AG10803 (cell line): ENCODE measurements around the gene EMX1.
"Not testable (repeated sequence)": the region's sequence is repeated elsewhere in the genome, so short reads cannot be mapped to it uniquely, and the experiment has no call there.

Source experiments
- DNase-seq: peaks from one replicate; pipeline ENCODE4 v3.0.0; 2010; ENCODE audit warnings: low read depth
- H3K4me3 ChIP-seq: 2 replicates; pipeline ENCODE4 v1.5.1; 2011; ENCODE audit warnings: mild to moderate bottlenecking, low read length, control low read depth
- TF ChIP-seq, protein P1 (sequence below): conservative IDR thresholded peaks from 2 replicates; pipeline ENCODE4 v1.5.1; 2011; ENCODE audit warnings: mild to moderate bottlenecking, low read length, control low read depth, inconsistent platforms

Gene EMX1

DNA sequence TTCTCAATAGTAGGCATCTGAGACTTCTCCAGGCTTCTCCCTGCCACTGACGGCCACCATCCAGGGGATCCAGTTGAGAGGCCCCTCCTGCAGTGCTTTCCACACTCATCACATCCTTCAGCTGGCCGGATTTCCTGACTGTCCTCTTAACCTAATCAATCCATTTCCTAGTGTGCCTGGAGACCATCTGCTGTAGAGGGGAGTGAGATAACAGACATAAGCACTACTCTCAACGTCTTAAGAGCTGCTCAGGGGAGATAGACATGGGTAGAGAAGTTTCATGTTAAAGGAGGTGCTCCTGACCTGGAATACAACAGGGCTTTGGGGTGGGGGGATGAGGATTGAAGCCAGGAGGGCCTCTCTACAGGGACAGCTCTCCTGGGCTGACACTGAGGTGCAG, 15.9 kb upstream of the EMX1 start:
- DNase-seq, result no peak
- no peak overlapping the region for H3K4me3 ChIP-seq
- TF ChIP-seq, protein P1, sequence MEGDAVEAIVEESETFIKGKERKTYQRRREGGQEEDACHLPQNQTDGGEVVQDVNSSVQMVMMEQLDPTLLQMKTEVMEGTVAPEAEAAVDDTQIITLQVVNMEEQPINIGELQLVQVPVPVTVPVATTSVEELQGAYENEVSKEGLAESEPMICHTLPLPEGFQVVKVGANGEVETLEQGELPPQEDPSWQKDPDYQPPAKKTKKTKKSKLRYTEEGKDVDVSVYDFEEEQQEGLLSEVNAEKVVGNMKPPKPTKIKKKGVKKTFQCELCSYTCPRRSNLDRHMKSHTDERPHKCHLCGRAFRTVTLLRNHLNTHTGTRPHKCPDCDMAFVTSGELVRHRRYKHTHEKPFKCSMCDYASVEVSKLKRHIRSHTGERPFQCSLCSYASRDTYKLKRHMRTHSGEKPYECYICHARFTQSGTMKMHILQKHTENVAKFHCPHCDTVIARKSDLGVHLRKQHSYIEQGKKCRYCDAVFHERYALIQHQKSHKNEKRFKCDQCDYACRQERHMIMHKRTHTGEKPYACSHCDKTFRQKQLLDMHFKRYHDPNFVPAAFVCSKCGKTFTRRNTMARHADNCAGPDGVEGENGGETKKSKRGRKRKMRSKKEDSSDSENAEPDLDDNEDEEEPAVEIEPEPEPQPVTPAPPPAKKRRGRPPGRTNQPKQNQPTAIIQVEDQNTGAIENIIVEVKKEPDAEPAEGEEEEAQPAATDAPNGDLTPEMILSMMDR, result no peak

DNA sequence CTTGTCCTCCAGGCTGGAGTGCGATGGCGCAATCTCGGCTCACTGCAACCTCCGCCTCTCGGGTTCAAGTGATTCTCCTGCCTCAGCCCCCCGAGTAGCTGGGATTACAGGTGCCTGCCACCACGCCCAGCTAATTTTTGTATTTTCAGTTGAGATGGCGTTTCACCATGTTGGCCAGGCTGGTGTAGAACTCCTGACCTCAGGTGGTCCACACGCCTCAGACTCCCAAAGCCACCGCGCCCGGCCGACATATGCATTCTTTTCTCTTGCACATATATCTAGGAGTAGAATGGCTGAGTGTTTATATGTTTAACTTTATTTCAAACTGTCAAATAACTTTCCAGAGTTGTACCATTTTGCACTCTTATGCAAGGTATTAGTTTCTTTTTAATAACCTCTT, 9.9 kb upstream of the EMX1 start:
- not testable (repeated sequence) for DNase-seq, H3K4me3 ChIP-seq

DNA sequence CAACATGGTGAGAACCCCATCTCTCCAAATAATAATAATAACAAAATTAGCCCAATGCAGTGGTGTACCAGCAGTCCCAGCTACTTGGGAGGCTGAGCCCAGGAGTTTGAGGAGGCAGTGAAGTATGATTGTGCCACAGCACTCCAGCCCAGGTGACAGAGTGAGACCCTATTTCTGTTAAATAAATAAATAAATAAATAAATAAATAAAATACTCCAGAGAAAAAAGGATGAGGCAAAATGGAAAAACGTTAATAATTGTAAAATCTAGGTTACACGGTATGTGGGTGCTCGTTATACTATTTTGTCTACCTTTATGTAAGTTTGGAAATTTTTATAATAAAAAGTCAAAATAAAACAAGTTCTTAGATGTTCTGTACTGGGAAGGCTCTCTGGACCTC, 8.6 kb upstream of the EMX1 start:
- H3K4me3 ChIP-seq, result no peak overlapping the region
- TF ChIP-seq, protein P1, result no peak
- no peak for DNase-seq

DNA sequence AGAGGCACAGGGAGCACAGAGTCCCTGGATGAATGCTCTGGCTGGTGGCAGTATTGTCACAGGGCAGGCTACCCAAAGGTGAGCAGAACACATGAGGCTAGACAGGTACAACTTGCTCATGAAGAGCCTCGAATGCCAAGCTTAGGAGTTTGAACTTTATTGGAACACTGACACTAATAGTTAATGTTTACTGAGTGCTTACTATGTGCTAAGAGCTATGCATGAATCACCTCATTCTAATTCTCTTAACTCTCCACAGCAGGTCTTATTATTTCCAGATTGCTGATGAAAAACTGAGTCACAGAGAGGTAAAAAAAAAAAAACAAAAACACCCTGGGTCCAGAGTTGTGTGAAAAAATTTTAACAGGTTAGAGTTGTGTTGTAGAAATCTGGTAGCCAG, 6.1 kb upstream of the EMX1 start:
- TF ChIP-seq, protein P1, result no peak
- DNase-seq, result peak; percentile 26
- no peak overlapping the region for H3K4me3 ChIP-seq

DNA sequence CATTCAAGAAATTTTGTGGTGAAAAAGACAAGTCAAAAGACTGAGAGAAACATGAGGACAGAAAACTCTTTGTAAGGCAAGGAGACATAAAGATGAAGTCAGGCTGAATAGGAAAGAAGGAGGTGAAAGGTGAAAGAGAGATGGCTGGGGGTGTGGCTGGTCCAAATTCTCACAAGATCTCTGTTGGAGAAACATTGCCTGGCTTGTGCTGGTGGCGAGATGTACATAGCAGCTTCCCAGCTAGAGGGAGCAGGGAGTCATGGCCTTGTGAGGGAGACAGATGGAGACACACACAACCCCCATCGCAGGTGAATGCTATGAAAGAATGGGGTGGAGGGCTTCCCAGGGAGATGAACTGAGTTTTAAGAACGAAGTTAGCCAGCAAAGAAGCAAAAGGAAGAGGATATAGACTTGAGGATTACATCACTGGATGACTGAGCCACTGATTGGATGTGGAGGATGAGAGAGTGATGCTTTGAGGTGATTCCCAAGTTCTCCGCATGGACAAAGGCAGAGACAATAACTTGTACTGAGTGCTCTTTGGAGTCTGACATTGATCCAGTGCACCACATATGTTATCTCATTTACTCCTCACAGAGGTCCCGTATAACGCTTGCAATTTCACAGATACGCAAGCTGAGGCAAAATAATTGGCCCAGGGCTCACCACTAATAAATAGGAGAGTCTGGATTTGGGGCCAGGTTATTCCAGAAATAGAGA, 3.7 kb upstream of the EMX1 start:
- no peak for DNase-seq
- TF ChIP-seq, protein P1, result peak; percentile 12; the same call in 1 of the 2 replicates
- H3K4me3 ChIP-seq, result no peak overlapping the region

DNA sequence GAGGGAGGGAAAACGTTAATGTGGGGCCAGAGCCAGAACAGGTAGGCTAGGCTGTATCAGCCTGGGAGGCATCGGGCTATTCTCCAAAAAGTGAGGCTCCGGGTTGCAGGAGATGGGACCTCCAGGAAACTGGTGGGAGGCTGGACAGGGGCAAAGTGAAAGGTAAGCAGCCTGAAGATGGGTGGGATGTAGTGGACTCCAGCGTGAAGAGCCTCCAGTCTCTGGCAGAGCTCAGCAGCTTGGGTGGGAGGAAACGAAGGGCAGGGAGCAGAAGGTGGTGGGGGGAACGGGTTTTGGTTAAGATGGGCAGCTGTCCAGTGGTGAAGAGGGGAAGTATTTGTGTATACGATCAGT, 3.1 kb upstream of the EMX1 start:
- H3K4me3 ChIP-seq, result no peak overlapping the region
- DNase-seq, result no peak
- TF ChIP-seq, protein P1, result no peak

DNA sequence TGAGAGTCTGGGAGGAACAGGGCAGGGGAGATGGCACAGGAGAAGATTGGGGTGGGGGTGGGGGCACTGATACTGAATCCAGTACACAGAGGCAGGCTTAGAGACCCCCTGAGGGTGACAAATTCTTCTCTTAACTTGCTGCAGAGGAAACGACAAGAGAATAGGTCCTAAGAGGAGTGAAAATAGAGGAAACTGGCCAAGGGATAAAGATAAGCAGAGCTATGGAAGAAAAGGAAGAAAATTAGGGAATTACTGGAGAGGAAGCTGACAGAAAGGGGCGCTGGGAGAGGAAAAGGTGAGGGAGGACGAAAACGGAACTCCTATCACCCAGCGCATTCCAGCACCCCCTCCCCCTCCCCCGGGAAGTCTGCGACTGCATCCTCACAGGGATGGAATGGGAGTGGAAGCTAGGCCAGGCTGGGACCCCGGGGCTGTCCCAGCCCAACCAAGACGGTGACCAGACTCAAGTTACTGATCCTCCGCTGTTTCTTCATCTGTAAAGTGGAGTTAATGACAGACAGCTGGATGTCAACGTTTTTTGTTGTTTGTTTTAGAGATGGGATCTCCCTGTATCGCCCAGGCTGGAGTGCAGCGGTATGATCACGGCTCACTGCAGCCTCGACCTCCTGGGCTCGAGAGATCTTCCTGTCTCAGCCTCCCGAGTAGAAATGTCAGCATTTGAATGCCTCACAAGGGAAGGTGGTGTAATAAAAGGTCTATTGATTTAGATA, 2.6 kb upstream of the EMX1 start:
- DNase-seq, result no peak
- no peak overlapping the region for H3K4me3 ChIP-seq
- TF ChIP-seq, protein P1, result no peak
